GM23338 (cell line): ENCODE measurements around the gene DNAH17. TPM values are rescaled to one million over a fixed set of nuclear protein-coding genes. Genes with fewer than 3 reads are reported as not detected.

Experiments
- ATAC-seq: fragments of 200-7000 bp; cut with Tn5 transposase; 3 replicates; pipeline ENCODE4 v1.9.1; 2020
- DNase-seq: peaks from one replicate; pipeline ENCODE4 v3.0.0-alpha.2; 2015; ENCODE audit warnings: low spot score
- H2AFZ ChIP-seq: fragments of 200-600 bp; sonication (generic); 2 replicates; pipeline ENCODE4 v1.8.0; 2016; ENCODE audit warnings: antibody characterized with exemption, mild to moderate bottlenecking, moderate library complexity
- H3F3A ChIP-seq: fragments of 200-600 bp; sonication (generic); replicated peaks from 2 replicates; pipeline ENCODE4 v1.8.0; 2017; ENCODE audit warnings: antibody characterized with exemption, mixed run types, low read depth
- H3K27ac ChIP-seq: fragments of 200-600 bp; sonication (generic); 2 replicates; pipeline ENCODE4 v1.6.1; 2016; ENCODE audit warnings: low read depth
- H3K27me3 ChIP-seq: fragments of 200-600 bp; sonication (generic); 2 replicates; pipeline ENCODE4 v1.8.0; 2016; ENCODE audit warnings: mild to moderate bottlenecking, mixed run types, moderate library complexity; ENCODE audit not compliant: insufficient read depth
- H3K36me3 ChIP-seq: fragments of 200-600 bp; sonication (generic); 2 replicates; pipeline ENCODE4 v1.8.0; 2016; ENCODE audit warnings: mild to moderate bottlenecking; ENCODE audit not compliant: insufficient read depth
- H3K4me1 ChIP-seq: fragments of 200-600 bp; sonication (generic); 2 replicates; pipeline ENCODE4 v1.8.0; 2016; ENCODE audit warnings: mild to moderate bottlenecking, moderate library complexity; ENCODE audit not compliant: insufficient read depth
- H3K4me2 ChIP-seq: fragments of 200-600 bp; sonication (generic); 2 replicates; pipeline ENCODE4 v1.7.1; 2017; ENCODE audit warnings: mixed run types
- H3K4me3 ChIP-seq: fragments of 200-600 bp; sonication (generic); 2 replicates; pipeline ENCODE4 v1.6.1; 2016; ENCODE audit warnings: mixed run types
- H3K79me2 ChIP-seq: fragments of 200-600 bp; sonication (generic); replicated peaks from 2 replicates; pipeline ENCODE4 v1.8.0; 2017; ENCODE audit warnings: mild to moderate bottlenecking; ENCODE audit not compliant: insufficient read depth
- H3K9me2 ChIP-seq: fragments of 200-600 bp; sonication (generic); 2 replicates; pipeline ENCODE4 v1.8.0; 2017; ENCODE audit not compliant: insufficient read depth
- H4K20me1 ChIP-seq: fragments of 200-600 bp; sonication (generic); replicated peaks from 2 replicates; pipeline ENCODE4 v1.8.0; 2017; ENCODE audit warnings: mild to moderate bottlenecking; ENCODE audit not compliant: insufficient read depth
- H3K27ac Mint-ChIP-seq: 2 replicates; pipeline ENCODE4 v1.8.0; 2020; ENCODE audit warnings: inconsistent platforms, mild to moderate bottlenecking, moderate library complexity, mixed read lengths
- H3K27me3 Mint-ChIP-seq: 3 replicates; pipeline ENCODE4 v1.8.0; 2022; ENCODE audit warnings: low read depth, mild to moderate bottlenecking, moderate library complexity, mixed read lengths, inconsistent platforms; ENCODE audit not compliant: insufficient read depth, poor library complexity
- H3K36me3 Mint-ChIP-seq: 3 replicates; pipeline ENCODE4 v1.8.0; 2021; ENCODE audit warnings: low read depth, mild to moderate bottlenecking, inconsistent platforms, moderate library complexity, mixed read lengths
- H3K4me1 Mint-ChIP-seq: 3 replicates; pipeline ENCODE4 v1.8.0; 2020; ENCODE audit warnings: mild to moderate bottlenecking, inconsistent platforms, mixed read lengths
- H3K4me3 Mint-ChIP-seq: 3 replicates; pipeline ENCODE4 v1.8.0; 2021; ENCODE audit warnings: moderate library complexity, mild to moderate bottlenecking, inconsistent platforms, mixed read lengths
- H3K9me3 Mint-ChIP-seq: 3 replicates; pipeline ENCODE4 v1.8.0; 2020; ENCODE audit warnings: moderate library complexity, mild to moderate bottlenecking, inconsistent platforms, mixed read lengths
- CREB1 ChIP-seq: fragments of 250-450 bp; sonication (Bioruptor Pico); IDR thresholded peaks from 2 replicates; pipeline ENCODE4 v1.5.0; 2020; ENCODE audit warnings: low read depth, mild to moderate bottlenecking, moderate library complexity
- EZH2phosphoT487 ChIP-seq: fragments of 200-600 bp; sonication (generic); IDR thresholded peaks from one replicate; pipeline ENCODE4 v1.8.1; 2018; ENCODE audit warnings: antibody characterized with exemption; ENCODE audit not compliant: unreplicated experiment
- JUNB ChIP-seq: IDR thresholded peaks from one replicate; pipeline ENCODE4 v1.6.1; 2016; ENCODE audit warnings: antibody characterized with exemption; ENCODE audit not compliant: unreplicated experiment
- POLR2AphosphoS5 ChIP-seq: IDR thresholded peaks from 2 replicates; pipeline ENCODE4 v1.6.1; 2016; ENCODE audit warnings: antibody characterized with exemption, low read depth
- STAT1 ChIP-seq: IDR thresholded peaks from one replicate; pipeline ENCODE4 v1.6.1; 2016; ENCODE audit warnings: antibody characterized with exemption; ENCODE audit not compliant: unreplicated experiment
- ZNF114 ChIP-seq: fragments of 250-450 bp; sonication (Bioruptor Pico); IDR thresholded peaks from 2 replicates; pipeline ENCODE4 v1.5.0; 2020; ENCODE audit warnings: mild to moderate bottlenecking, moderate library complexity
- polyA plus RNA-seq: library from polyadenylated mRNA; unstranded; fragments of >200 nt; fragmentation: Nextera tagmentation; extraction: Ambion mirVana; gene quantifications from 2 replicates; pipeline ENCODE4 v1.2.1, GENCODE V29; 2016
- total RNA-seq: library from RNA; depleted of rRNA; stranded (reverse); fragments of >200 nt; shearing (Covaris generic); gene quantifications from 2 replicates; pipeline ENCODE4 v1.2.3, GENCODE V29; 2014
- TF ChIP-seq, protein P1 (sequence below): fragments of 250-450 bp; sonication (Bioruptor Pico); IDR thresholded peaks from 2 replicates; pipeline ENCODE4 v1.5.0; 2020; ENCODE audit warnings: mild to moderate bottlenecking, moderate library complexity
- TF ChIP-seq, protein P2 (sequence below): IDR thresholded peaks from one replicate; pipeline ENCODE4 v1.6.1; 2018; ENCODE audit warnings: antibody characterized with exemption; ENCODE audit not compliant: unreplicated experiment

Gene DNAH17
- total and polyA plus RNA-seq, 2 experiments from 2014 or later, result 0.59 to 2.0 TPM

DNA sequence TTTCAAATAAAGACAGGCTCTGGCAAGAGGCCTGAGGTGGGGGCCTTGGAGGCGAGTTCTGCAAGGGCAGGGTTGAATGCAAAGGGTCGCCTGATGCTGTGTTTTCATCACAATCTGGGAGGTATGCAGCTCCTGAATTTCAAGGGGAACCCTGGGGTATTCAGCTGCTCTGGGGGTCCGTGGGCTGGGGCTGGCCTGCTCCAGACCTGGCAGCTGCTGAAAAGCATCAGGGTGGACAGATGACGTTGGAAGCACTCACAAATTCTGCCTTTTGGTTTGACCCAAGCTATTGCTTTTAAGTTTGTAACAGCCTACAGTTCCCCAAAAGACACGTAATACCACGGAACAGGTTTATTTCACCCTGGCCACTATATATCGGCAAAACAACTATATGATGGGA, 1.3 kb downstream of the DNAH17 start (continued):
- TF ChIP-seq, protein P1, sequence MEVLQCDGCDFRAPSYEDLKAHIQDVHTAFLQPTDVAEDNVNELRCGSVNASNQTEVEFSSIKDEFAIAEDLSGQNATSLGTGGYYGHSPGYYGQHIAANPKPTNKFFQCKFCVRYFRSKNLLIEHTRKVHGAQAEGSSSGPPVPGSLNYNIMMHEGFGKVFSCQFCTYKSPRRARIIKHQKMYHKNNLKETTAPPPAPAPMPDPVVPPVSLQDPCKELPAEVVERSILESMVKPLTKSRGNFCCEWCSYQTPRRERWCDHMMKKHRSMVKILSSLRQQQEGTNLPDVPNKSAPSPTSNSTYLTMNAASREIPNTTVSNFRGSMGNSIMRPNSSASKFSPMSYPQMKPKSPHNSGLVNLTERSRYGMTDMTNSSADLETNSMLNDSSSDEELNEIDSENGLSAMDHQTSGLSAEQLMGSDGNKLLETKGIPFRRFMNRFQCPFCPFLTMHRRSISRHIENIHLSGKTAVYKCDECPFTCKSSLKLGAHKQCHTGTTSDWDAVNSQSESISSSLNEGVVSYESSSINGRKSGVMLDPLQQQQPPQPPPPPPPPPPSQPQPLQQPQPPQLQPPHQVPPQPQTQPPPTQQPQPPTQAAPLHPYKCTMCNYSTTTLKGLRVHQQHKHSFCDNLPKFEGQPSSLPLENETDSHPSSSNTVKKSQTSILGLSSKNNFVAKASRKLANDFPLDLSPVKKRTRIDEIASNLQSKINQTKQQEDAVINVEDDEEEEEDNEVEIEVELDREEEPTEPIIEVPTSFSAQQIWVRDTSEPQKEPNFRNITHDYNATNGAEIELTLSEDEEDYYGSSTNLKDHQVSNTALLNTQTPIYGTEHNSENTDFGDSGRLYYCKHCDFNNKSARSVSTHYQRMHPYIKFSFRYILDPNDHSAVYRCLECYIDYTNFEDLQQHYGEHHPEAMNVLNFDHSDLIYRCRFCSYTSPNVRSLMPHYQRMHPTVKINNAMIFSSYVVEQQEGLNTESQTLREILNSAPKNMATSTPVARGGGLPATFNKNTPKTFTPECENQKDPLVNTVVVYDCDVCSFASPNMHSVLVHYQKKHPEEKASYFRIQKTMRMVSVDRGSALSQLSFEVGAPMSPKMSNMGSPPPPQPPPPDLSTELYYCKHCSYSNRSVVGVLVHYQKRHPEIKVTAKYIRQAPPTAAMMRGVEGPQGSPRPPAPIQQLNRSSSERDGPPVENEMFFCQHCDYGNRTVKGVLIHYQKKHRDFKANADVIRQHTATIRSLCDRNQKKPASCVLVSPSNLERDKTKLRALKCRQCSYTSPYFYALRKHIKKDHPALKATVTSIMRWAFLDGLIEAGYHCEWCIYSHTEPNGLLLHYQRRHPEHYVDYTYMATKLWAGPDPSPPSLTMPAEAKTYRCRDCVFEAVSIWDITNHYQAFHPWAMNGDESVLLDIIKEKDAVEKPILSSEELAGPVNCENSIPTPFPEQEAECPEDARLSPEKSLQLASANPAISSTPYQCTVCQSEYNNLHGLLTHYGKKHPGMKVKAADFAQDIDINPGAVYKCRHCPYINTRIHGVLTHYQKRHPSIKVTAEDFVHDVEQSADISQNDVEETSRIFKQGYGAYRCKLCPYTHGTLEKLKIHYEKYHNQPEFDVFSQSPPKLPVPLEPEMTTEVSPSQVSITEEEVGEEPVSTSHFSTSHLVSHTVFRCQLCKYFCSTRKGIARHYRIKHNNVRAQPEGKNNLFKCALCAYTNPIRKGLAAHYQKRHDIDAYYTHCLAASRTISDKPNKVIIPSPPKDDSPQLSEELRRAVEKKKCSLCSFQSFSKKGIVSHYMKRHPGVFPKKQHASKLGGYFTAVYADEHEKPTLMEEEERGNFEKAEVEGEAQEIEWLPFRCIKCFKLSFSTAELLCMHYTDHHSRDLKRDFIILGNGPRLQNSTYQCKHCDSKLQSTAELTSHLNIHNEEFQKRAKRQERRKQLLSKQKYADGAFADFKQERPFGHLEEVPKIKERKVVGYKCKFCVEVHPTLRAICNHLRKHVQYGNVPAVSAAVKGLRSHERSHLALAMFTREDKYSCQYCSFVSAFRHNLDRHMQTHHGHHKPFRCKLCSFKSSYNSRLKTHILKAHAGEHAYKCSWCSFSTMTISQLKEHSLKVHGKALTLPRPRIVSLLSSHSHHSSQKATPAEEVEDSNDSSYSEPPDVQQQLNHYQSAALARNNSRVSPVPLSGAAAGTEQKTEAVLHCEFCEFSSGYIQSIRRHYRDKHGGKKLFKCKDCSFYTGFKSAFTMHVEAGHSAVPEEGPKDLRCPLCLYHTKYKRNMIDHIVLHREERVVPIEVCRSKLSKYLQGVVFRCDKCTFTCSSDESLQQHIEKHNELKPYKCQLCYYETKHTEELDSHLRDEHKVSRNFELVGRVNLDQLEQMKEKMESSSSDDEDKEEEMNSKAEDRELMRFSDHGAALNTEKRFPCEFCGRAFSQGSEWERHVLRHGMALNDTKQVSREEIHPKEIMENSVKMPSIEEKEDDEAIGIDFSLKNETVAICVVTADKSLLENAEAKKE, result no peak
- TF ChIP-seq POLR2AphosphoS5 (no peak), EZH2phosphoT487 (no peak), JUNB (no peak)

DNA sequence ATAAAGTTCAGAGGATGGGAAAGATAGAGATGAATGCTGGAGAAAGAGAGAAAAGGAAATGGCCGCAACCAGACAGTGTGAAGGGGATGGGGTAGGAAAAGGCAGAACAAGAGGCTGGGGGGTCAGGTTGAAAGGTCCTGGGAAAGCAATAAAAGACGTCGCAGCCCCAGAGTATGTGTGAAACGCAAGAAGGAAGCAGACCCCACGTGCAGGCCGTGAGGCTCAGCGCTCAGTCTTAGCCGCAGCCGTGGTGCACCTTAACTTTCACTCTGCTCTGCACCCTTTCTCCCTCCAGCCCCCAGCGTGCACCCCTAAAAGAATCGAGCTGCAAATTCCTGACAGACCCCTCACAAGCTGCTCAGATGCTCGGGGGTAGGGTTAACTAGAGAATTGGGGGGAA, 1.9 kb downstream of the DNAH17 start:
- H3K79me2 ChIP-seq, result no peaks in the 10 kb centered on the region
- H3K4me1 ChIP-seq, result peaks cover 8% of the 10 kb centered on the region
- DNase-seq (no peak), ATAC-seq (peak; percentile 23; the same call in 2 of the 3 replicates)
- no peaks in the 10 kb centered on the region for H4K20me1 ChIP-seq
- H3F3A ChIP-seq, result no peaks in the 10 kb centered on the region
- Mint-ChIP-seq H3K36me3 (no peaks in the 10 kb centered on the region), H3K9me3 (no peaks in the 10 kb centered on the region; the same call in 2 of the 3 replicates), H3K4me1 (peaks cover 31% of the 10 kb centered on the region), H3K27ac (no peak overlapping the region), H3K4me3 (no peak overlapping the region), H3K27me3 (peaks cover 22% of the 10 kb centered on the region)
- H3K27me3 ChIP-seq, result no peaks in the 10 kb centered on the region
- H3K4me3 ChIP-seq, result no peak overlapping the region
- H3K9me2 ChIP-seq, result peaks cover 5% of the 10 kb centered on the region; the same call in 1 of the 2 replicates
- no peak overlapping the region for H3K4me2 ChIP-seq
- no peak overlapping the region for H3K27ac ChIP-seq
- no peaks in the 10 kb centered on the region for H3K36me3 ChIP-seq
- peak overlapping the region; percentile 66 for H2AFZ ChIP-seq
- TF ChIP-seq JUNB (no peak), STAT1 (no peak), CREB1 (CRISPR knock-in tag) (no peak), ZNF114 (CRISPR knock-in tag) (no peak)
- TF ChIP-seq, protein P2, sequence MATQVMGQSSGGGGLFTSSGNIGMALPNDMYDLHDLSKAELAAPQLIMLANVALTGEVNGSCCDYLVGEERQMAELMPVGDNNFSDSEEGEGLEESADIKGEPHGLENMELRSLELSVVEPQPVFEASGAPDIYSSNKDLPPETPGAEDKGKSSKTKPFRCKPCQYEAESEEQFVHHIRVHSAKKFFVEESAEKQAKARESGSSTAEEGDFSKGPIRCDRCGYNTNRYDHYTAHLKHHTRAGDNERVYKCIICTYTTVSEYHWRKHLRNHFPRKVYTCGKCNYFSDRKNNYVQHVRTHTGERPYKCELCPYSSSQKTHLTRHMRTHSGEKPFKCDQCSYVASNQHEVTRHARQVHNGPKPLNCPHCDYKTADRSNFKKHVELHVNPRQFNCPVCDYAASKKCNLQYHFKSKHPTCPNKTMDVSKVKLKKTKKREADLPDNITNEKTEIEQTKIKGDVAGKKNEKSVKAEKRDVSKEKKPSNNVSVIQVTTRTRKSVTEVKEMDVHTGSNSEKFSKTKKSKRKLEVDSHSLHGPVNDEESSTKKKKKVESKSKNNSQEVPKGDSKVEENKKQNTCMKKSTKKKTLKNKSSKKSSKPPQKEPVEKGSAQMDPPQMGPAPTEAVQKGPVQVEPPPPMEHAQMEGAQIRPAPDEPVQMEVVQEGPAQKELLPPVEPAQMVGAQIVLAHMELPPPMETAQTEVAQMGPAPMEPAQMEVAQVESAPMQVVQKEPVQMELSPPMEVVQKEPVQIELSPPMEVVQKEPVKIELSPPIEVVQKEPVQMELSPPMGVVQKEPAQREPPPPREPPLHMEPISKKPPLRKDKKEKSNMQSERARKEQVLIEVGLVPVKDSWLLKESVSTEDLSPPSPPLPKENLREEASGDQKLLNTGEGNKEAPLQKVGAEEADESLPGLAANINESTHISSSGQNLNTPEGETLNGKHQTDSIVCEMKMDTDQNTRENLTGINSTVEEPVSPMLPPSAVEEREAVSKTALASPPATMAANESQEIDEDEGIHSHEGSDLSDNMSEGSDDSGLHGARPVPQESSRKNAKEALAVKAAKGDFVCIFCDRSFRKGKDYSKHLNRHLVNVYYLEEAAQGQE, result no peak
